NCI-H748 treated with DMSO at 0.1 percent for 48 hours (cell line): Measurements from ENCODE around the gene CBFA2T3.

Experiments
- DNase-seq: peaks from one replicate; lab custom pipeline; 2025; lab: John Stamatoyannopoulos, UW

CBFA2T3 gene

GRCh38 chr16:88888461-88889387, 88.3 kb downstream of the CBFA2T3 start:
- no peak for DNase-seq

- DNase-seq: no peak
Measured at GRCh38 chr16:88888057-88888456, 89.0 kb downstream of the CBFA2T3 start.

GRCh38 chr16:88886845-88887521, 90.0 kb downstream of the CBFA2T3 start:
- DNase-seq: no peak

GRCh38 chr16:88886420-88886844, 90.6 kb downstream of the CBFA2T3 start:
- no peak for DNase-seq

GRCh38 chr16:88885693-88886280, 91.2 kb downstream of the CBFA2T3 start:
- DNase-seq: no peak

GRCh38 chr16:88884569-88885271, 92.3 kb downstream of the CBFA2T3 start:
- DNase-seq: no peak

GRCh38 chr16:88883946-88884345, 93.1 kb downstream of the CBFA2T3 start:
- DNase-seq: no peak

GRCh38 chr16:88883117-88883895, 93.7 kb downstream of the CBFA2T3 start:
- no peak for DNase-seq

GRCh38 chr16:88882358-88883030, 94.5 kb downstream of the CBFA2T3 start:
- no peak for DNase-seq

GRCh38 chr16:88881675-88882357, 95.2 kb downstream of the CBFA2T3 start:
- DNase-seq: no peak

GRCh38 chr16:88881007-88881615, 95.9 kb downstream of the CBFA2T3 start:
- no peak for DNase-seq

GRCh38 chr16:88880226-88881006, 96.6 kb downstream of the CBFA2T3 start:
- no peak for DNase-seq

- no peak for DNase-seq
Measured at GRCh38 chr16:88879788-88880055, 97.3 kb downstream of the CBFA2T3 start.

GRCh38 chr16:88878967-88879787, 97.8 kb downstream of the CBFA2T3 start:
- no peak for DNase-seq

- DNase-seq: no peak
Measured at GRCh38 chr16:88878356-88878755, 98.7 kb downstream of the CBFA2T3 start.

GRCh38 chr16:88877564-88878289, 99.3 kb downstream of the CBFA2T3 start:
- DNase-seq: no peak

GRCh38 chr16:88876942-88877526, 100.0 kb downstream of the CBFA2T3 start:
- no peak for DNase-seq
